ENCODE results near the gene ELF4. TPM values are rescaled to one million over a fixed set of nuclear protein-coding genes. Genes with fewer than 3 reads are reported as not detected.

The ELF4 gene
- total RNA-seq, 1 experiment from 2014 or later: 1.9 TPM

GRCh38 chrX:130144509-130144908 is 34.2 kb upstream of the ELF4 start:
- Mint-ChIP-seq H3K36me3 (peaks cover 55% of the 10 kb centered on the region), H3K4me3 (no peak overlapping the region)

GRCh38 chrX:130139474-130140201 is 29.3 kb upstream of the ELF4 start:
- CTCF ChIA-PET: interaction anchor here (0.9 kb wide), 1 partner anchor 79 kb away, joined by 3 read pairs; no protein-coding TSS in a partner anchor
- ATAC-seq (peak; percentile 72), DNase-seq (ENCODE audit: low spot score) (peak; percentile 11)
- H3K4me1 Mint-ChIP-seq: peaks cover 6% of the 10 kb centered on the region
- H3K27me3 Mint-ChIP-seq (ENCODE audit: low read depth): no peaks in the 10 kb centered on the region; the same call in 1 of the 2 replicates
- POLR2A ChIA-PET: interaction anchor here (0.6 to 1.3 kb wide), 2 partner anchors 26 to 56 kb away, joined by 3 to 4 read pairs; partner anchors contain the start of gene AIFM1
- no peaks in the 10 kb centered on the region for H3K9me3 Mint-ChIP-seq
- no peak overlapping the region for H3K4me3 Mint-ChIP-seq
- peaks cover 57% of the 10 kb centered on the region for H3K36me3 Mint-ChIP-seq
- H3K27ac Mint-ChIP-seq: no peak overlapping the region
- no peak for TF ChIP-seq GTF2I (CRISPR knock-in tag; conservative IDR thresholded peaks at IDR 0.05)
- no peak for TF ChIP-seq TEAD4 (CRISPR knock-in tag; IDR thresholded peaks at IDR 0.05)
- TF ChIP-seq ATF6 (CRISPR knock-in tag; IDR thresholded peaks at IDR 0.05): no peak
- no peak for TF ChIP-seq FOXK1 (CRISPR knock-in tag; IDR thresholded peaks at IDR 0.05)
- no peak for TF ChIP-seq ARID4B (CRISPR knock-in tag; IDR thresholded peaks at IDR 0.05; ENCODE audit: borderline replicate concordance)
- no peak for TF ChIP-seq MXD4 (CRISPR knock-in tag; IDR thresholded peaks at IDR 0.05; ENCODE audit: borderline replicate concordance)
- no peak for TF ChIP-seq E2F4 (CRISPR knock-in tag; IDR thresholded peaks at IDR 0.05; ENCODE audit: borderline replicate concordance, low read depth)
- TF ChIP-seq FOXP1 (CRISPR knock-in tag; IDR thresholded peaks at IDR 0.05; ENCODE audit: borderline replicate concordance): no peak

More at GRCh38 chrX:130144509-130144908, 34.2 kb upstream of the ELF4 start:
- no peaks in the 10 kb centered on the region; the same call in 1 of the 2 replicates for H3K27me3 Mint-ChIP-seq (ENCODE audit: low read depth)
- H3K27ac Mint-ChIP-seq: no peak overlapping the region
- ATAC-seq (no peak), DNase-seq (ENCODE audit: low spot score) (no peak)
- no peaks in the 10 kb centered on the region for H3K9me3 Mint-ChIP-seq
- ChIA-PET CTCF (no interaction called here), POLR2A (no interaction called here)
- H3K4me1 Mint-ChIP-seq: peaks cover 6% of the 10 kb centered on the region
- no peak for TF ChIP-seq ZNF317 (CRISPR knock-in tag; IDR thresholded peaks at IDR 0.05; ENCODE audit: borderline replicate concordance, low read depth)
- TF ChIP-seq HMGA2 (CRISPR knock-in tag; IDR thresholded peaks at IDR 0.05): no peak
- TF ChIP-seq USF2 (CRISPR knock-in tag; IDR thresholded peaks at IDR 0.05): no peak
- no peak for TF ChIP-seq ZSCAN18 (CRISPR knock-in tag; IDR thresholded peaks at IDR 0.05)
- TF ChIP-seq CTCF (IDR thresholded peaks at IDR 0.05): no peak
- TF ChIP-seq IRF1 (CRISPR knock-in tag; IDR thresholded peaks at IDR 0.05): no peak
- no peak for TF ChIP-seq MYBL2 (CRISPR knock-in tag; IDR thresholded peaks at IDR 0.05)
- TF ChIP-seq ZNF232 (CRISPR knock-in tag; IDR thresholded peaks at IDR 0.05): no peak

Data from WTC11 (cell line).